CD14-positive monocyte (primary cell): ENCODE measurements around the gene IMMP2L. TPM values are rescaled to one million over a fixed set of nuclear protein-coding genes. Genes with fewer than 3 reads are reported as not detected.
"Not testable (repeated sequence)": the region's sequence is repeated elsewhere in the genome, so short reads cannot be mapped to it uniquely, and the experiment has no call there.

Source experiments
- DNase-seq, 3 donors: peaks; one replicate each; pipeline ENCODE4 v3.0.0-alpha.2; 2011 to 2022
- H2AFZ ChIP-seq: 2 replicates; pipeline ENCODE4 v1.6.0; 2012; ENCODE audit warnings: mild to moderate bottlenecking, low read depth, low read length, inconsistent platforms; ENCODE audit not compliant: insufficient read depth, poor library complexity, severe bottlenecking
- H3K27ac ChIP-seq, 2 donors: 1 replicate in 1 of 2; 2 replicates in 1 of 2; pipeline ENCODE4 v1.5.1; 2012 to 2013; ENCODE audit warnings: low read length in 2 of 2, control low read depth in 1 of 2, inconsistent platforms in 1 of 2, low read depth in 1 of 2, mild to moderate bottlenecking in 1 of 2
- H3K27me3 ChIP-seq, 2 donors: one replicate each; pipeline versions ENCODE4 v1.6.0 to v1.6.1; 2011 to 2013; ENCODE audit warnings: low read length in 2 of 2; ENCODE audit not compliant: control insufficient read depth in 2 of 2, insufficient read depth in 2 of 2
- H3K36me3 ChIP-seq, 2 donors: replicated peaks in 1 of 2; 1 replicate in 1 of 2; 2 replicates in 1 of 2; pipeline versions ENCODE4 v1.5.1 to v1.6.1; 2012 to 2013; ENCODE audit warnings: low read length in 2 of 2, control low read depth in 1 of 2, inconsistent platforms in 1 of 2, mild to moderate bottlenecking in 1 of 2; ENCODE audit not compliant: insufficient read depth in 2 of 2, control insufficient read depth in 1 of 2
- H3K4me1 ChIP-seq, 2 donors: 1 replicate in 1 of 2; 2 replicates in 1 of 2; pipeline versions ENCODE4 v1.5.1 to v1.6.1; 2012 to 2013; ENCODE audit warnings: low read length in 2 of 2, control low read depth in 1 of 2, inconsistent platforms in 1 of 2, mild to moderate bottlenecking in 1 of 2, moderate library complexity in 1 of 2; ENCODE audit not compliant: insufficient read depth in 2 of 2, control insufficient read depth in 1 of 2
- H3K4me2 ChIP-seq: replicated peaks from 2 replicates; pipeline ENCODE3; 2012; ENCODE audit warnings: low read length, moderate library complexity, mild to moderate bottlenecking; ENCODE audit not compliant: poor library complexity, severe bottlenecking; ENCODE audit errors: extremely low read depth
- H3K4me3 ChIP-seq, 3 experiments: fragments of 200-600 bp in 1 of 3; sonication (generic) in 1 of 3; replicated peaks in 1 of 3; 1 replicate in 2 of 3; 2 replicates in 1 of 3; pipeline ENCODE4 v1.5.1; 2011 to 2013; ENCODE audit warnings: low read length in 3 of 3, mild to moderate bottlenecking in 3 of 3, control low read depth in 2 of 3, low read depth in 2 of 3, inconsistent platforms in 1 of 3, moderate library complexity in 1 of 3
- H3K79me2 ChIP-seq: 2 replicates; pipeline ENCODE4 v1.6.0; 2012; ENCODE audit warnings: mild to moderate bottlenecking, control low read depth, inconsistent platforms, low read length, moderate library complexity; ENCODE audit not compliant: insufficient read depth
- H3K9ac ChIP-seq: 2 replicates; pipeline ENCODE4 v1.6.0; 2017; ENCODE audit warnings: low read length, mild to moderate bottlenecking; ENCODE audit not compliant: insufficient read depth, poor library complexity, severe bottlenecking
- H3K9me3 ChIP-seq, 2 donors: replicated peaks in 1 of 2; 1 replicate in 1 of 2; 2 replicates in 1 of 2; pipeline versions ENCODE4 v1.5.1 to v1.6.1; 2012 to 2013; ENCODE audit warnings: low read length in 2 of 2, control low read depth in 1 of 2; ENCODE audit not compliant: control insufficient read depth in 1 of 2, insufficient read depth in 1 of 2
- H4K20me1 ChIP-seq: 2 replicates; pipeline ENCODE4 v1.6.0; 2012; ENCODE audit warnings: mild to moderate bottlenecking, low read length, control low read depth, moderate library complexity; ENCODE audit not compliant: insufficient read depth
- H3K27ac Mint-ChIP-seq, 7 donors: one replicate each; pipeline ENCODE4 v1.8.0; 2020; ENCODE audit warnings: mild to moderate bottlenecking in 7 of 7, mixed read lengths in 7 of 7, moderate library complexity in 6 of 7, inconsistent platforms in 2 of 7
- H3K27me3 Mint-ChIP-seq, 3 donors: one replicate each; pipeline ENCODE4 v1.8.0; 2021 to 2022; ENCODE audit warnings: low read depth in 3 of 3, mild to moderate bottlenecking in 3 of 3, mixed read lengths in 3 of 3, moderate library complexity in 3 of 3, inconsistent platforms in 1 of 3
- H3K36me3 Mint-ChIP-seq, 2 donors: one replicate each; pipeline ENCODE4 v1.8.0; 2020; ENCODE audit warnings: mixed read lengths in 2 of 2, inconsistent platforms in 1 of 2, mild to moderate bottlenecking in 1 of 2
- H3K4me1 Mint-ChIP-seq: one replicate; pipeline ENCODE4 v1.8.0; 2020; ENCODE audit warnings: mild to moderate bottlenecking, mixed read lengths
- H3K4me3 Mint-ChIP-seq, 2 donors: one replicate each; pipeline ENCODE4 v1.8.0; 2020; ENCODE audit warnings: mild to moderate bottlenecking in 2 of 2, mixed read lengths in 2 of 2, moderate library complexity in 1 of 2
- H3K9me3 Mint-ChIP-seq, 7 donors: one replicate each; pipeline ENCODE4 v1.8.0; 2020 to 2022; ENCODE audit warnings: mixed read lengths in 7 of 7, mild to moderate bottlenecking in 6 of 7, moderate library complexity in 6 of 7, inconsistent platforms in 2 of 7
- CTCF ChIP-seq: fragments of 200-600 bp; IDR thresholded peaks from one replicate; pipeline ENCODE4 v1.8.0; 2022; ENCODE audit warnings: antibody characterized with exemption, mild to moderate bottlenecking
- WGBS: methylation state at CpG from one replicate; pipeline ENCODE4 v1.1.5; 2013; ENCODE audit warnings: missing lambda C conversion rate; ENCODE audit not compliant: insufficient coverage; 5-methylcytosine and 5-hydroxymethylcytosine counted together
- intact Hi-C, 2 donors: fragments of 100-400 bp; cut with micrococcal nuclease; formaldehyde crosslinking; loops; one replicate each; pipeline versions ENCODE4 v1.15.0 to v1.15.1; 2023
- polyA plus RNA-seq, 3 donors: library from polyadenylated mRNA; depleted of rRNA in 1 of 3; unstranded in 2 of 3; stranded (reverse) in 1 of 3; fragments of 300-500 nt in 2 of 3; fragments of >200 nt in 1 of 3; fragmentation: Illumina TruSeq in 2 of 3; gene quantifications; 1 replicate in 2 of 3; 2 replicates in 1 of 3; pipeline ENCODE4 v1.2.3, GENCODE V29; 2012 to 2021

The IMMP2L gene
- polyA plus RNA-seq, 3 donors = 1.9 to 6.4 (median 6.2) TPM

- Mint-ChIP-seq H3K27ac (peak overlapping the region in 1 of 7 donors; percentile 52), H3K4me3 (no peak overlapping the region), H3K4me1 (no peaks in the 10 kb centered on the region), H3K27me3 (peaks cover 0 to 6% (median 0%) of the 10 kb centered on the region in 3 donors), H3K9me3 (peaks cover 2 to 13% (median 11%) of the 10 kb centered on the region in 7 donors), H3K36me3 (no peaks in the 10 kb centered on the region)
- no peak overlapping the region for H2AFZ ChIP-seq
- peaks cover 0 to 7% of the 10 kb centered on the region in 2 donors for H3K9me3 ChIP-seq
- no peaks in the 10 kb centered on the region for H3K4me1 ChIP-seq
- no peak for TF ChIP-seq CTCF
- no peak overlapping the region for H3K4me3 ChIP-seq
- no peaks in the 10 kb centered on the region for H4K20me1 ChIP-seq
- H3K36me3 ChIP-seq = no peaks in the 10 kb centered on the region
- H3K9ac ChIP-seq = no peak overlapping the region
- H3K27ac ChIP-seq = no peak overlapping the region
- no peaks in the 10 kb centered on the region for H3K27me3 ChIP-seq
- intact Hi-C loops = no loop called here
- H3K79me2 ChIP-seq = no peaks in the 10 kb centered on the region
- H3K4me2 ChIP-seq = no peak overlapping the region
- no peak for DNase-seq
- 94% methylated on average over 2 of the region's 4 CpGs for WGBS
Observed at GRCh38 chr7:111586711-111587409, 24.6 kb upstream of the IMMP2L start.

- H3K27me3 ChIP-seq, DNase-seq, H3K27ac Mint-ChIP-seq, H3K4me3 ChIP-seq, H3K4me1 ChIP-seq, H3K36me3 ChIP-seq, H3K4me3 Mint-ChIP-seq, H3K27ac ChIP-seq, H2AFZ ChIP-seq, H3K36me3 Mint-ChIP-seq, H3K9ac ChIP-seq, H3K4me2 ChIP-seq, H3K79me2 ChIP-seq, H3K27me3 Mint-ChIP-seq, H4K20me1 ChIP-seq, H3K4me1 Mint-ChIP-seq, intact Hi-C loops: not testable (repeated sequence)
- peaks cover 0 to 10% of the 10 kb centered on the region in 2 donors for H3K9me3 ChIP-seq
- 91% methylated on average over 12 of the region's 40 CpGs for WGBS
- peaks cover 10 to 25% (median 18%) of the 10 kb centered on the region in 7 donors for H3K9me3 Mint-ChIP-seq
Observed at GRCh38 chr7:111581784-111582488, 19.6 kb upstream of the IMMP2L start.

GRCh38 chr7:111581207-111581606 is 18.9 kb upstream of the IMMP2L start:
- H4K20me1 ChIP-seq, H3K4me1 ChIP-seq, H3K36me3 ChIP-seq, H3K27ac ChIP-seq, H3K4me2 ChIP-seq, H3K27me3 ChIP-seq, H3K27me3 Mint-ChIP-seq, H3K27ac Mint-ChIP-seq, H2AFZ ChIP-seq, H3K79me2 ChIP-seq, H3K4me1 Mint-ChIP-seq, H3K4me3 ChIP-seq, intact Hi-C loops, H3K4me3 Mint-ChIP-seq, H3K36me3 Mint-ChIP-seq, DNase-seq, H3K9ac ChIP-seq: not testable (repeated sequence)
- H3K9me3 ChIP-seq = peaks cover 0 to 10% of the 10 kb centered on the region in 2 donors
- WGBS = no CpG with 5 or more reads among the region's 7 CpGs
- H3K9me3 Mint-ChIP-seq = peaks cover 10 to 26% (median 20%) of the 10 kb centered on the region in 7 donors
